Neural progenitor cell (in vitro differentiated cells): ENCODE measurements around the gene INTS6. TPM values are rescaled to one million over a fixed set of nuclear protein-coding genes. Genes with fewer than 3 reads are reported as not detected.

Experiments
- DNase-seq: peaks from one replicate; pipeline ENCODE4 v3.0.0-alpha.2; 2016; ENCODE audit warnings: low spot score
- H2AFZ ChIP-seq: fragments of 200-600 bp; sonication (generic); replicated peaks from 2 replicates; pipeline ENCODE4 v1.6.1; 2016; ENCODE audit warnings: antibody characterized with exemption
- H3F3A ChIP-seq: fragments of 200-600 bp; sonication (generic); 2 replicates; pipeline ENCODE4 v1.6.1; 2016; ENCODE audit warnings: antibody characterized with exemption, low read depth
- H3K27ac ChIP-seq: fragments of 200-600 bp; sonication (generic); 2 replicates; pipeline ENCODE4 v1.5.1; 2016; ENCODE audit warnings: mild to moderate bottlenecking
- H3K27me3 ChIP-seq: fragments of 200-600 bp; sonication (generic); 2 replicates; pipeline ENCODE4 v1.6.1; 2016; ENCODE audit warnings: mild to moderate bottlenecking, moderate library complexity
- H3K36me3 ChIP-seq: fragments of 200-600 bp; sonication (generic); 2 replicates; pipeline ENCODE4 v1.5.1; 2016
- H3K4me1 ChIP-seq: fragments of 200-600 bp; sonication (generic); 2 replicates; pipeline ENCODE4 v1.6.1; 2016; ENCODE audit warnings: mixed run types
- H3K4me2 ChIP-seq: fragments of 200-600 bp; sonication (generic); 2 replicates; pipeline ENCODE4 v1.6.1; 2016
- H3K4me3 ChIP-seq: fragments of 200-600 bp; sonication (generic); 2 replicates; pipeline ENCODE4 v1.5.1; 2016
- H3K79me2 ChIP-seq: fragments of 200-600 bp; sonication (generic); 2 replicates; pipeline ENCODE4 v1.6.1; 2016; ENCODE audit warnings: low read depth
- H3K9ac ChIP-seq: fragments of 200-600 bp; sonication (generic); 2 replicates; pipeline ENCODE4 v1.6.1; 2016
- H3K9me3 ChIP-seq: fragments of 200-600 bp; sonication (generic); 2 replicates; pipeline ENCODE4 v1.5.1; 2016; ENCODE audit warnings: low read depth
- H4K20me1 ChIP-seq: fragments of 200-600 bp; sonication (generic); 2 replicates; pipeline ENCODE4 v1.6.1; 2016; ENCODE audit warnings: low read depth
- H3K27ac Mint-ChIP-seq: 3 replicates; pipeline ENCODE4 v1.8.0; 2021; ENCODE audit warnings: mixed read lengths
- H3K27me3 Mint-ChIP-seq: 2 replicates; pipeline ENCODE4 v1.8.0; 2022; ENCODE audit warnings: low read depth, mild to moderate bottlenecking, inconsistent platforms, moderate library complexity, mixed read lengths; ENCODE audit not compliant: insufficient read depth
- H3K36me3 Mint-ChIP-seq: 3 replicates; pipeline ENCODE4 v1.8.0; 2021; ENCODE audit warnings: mixed read lengths
- H3K4me1 Mint-ChIP-seq: 3 replicates; pipeline ENCODE4 v1.8.0; 2021; ENCODE audit warnings: mixed read lengths
- H3K4me3 Mint-ChIP-seq: 3 replicates; pipeline ENCODE4 v1.8.0; 2021; ENCODE audit warnings: mild to moderate bottlenecking, moderate library complexity, mixed read lengths
- H3K9me3 Mint-ChIP-seq: 3 replicates; pipeline ENCODE4 v1.8.0; 2020; ENCODE audit warnings: mixed read lengths
- EZH2 ChIP-seq: fragments of 200-600 bp; sonication (generic); IDR thresholded peaks from 2 replicates; pipeline ENCODE4 v1.6.1; 2017; ENCODE audit warnings: antibody characterized with exemption, mild to moderate bottlenecking, moderate library complexity
- EZH2phosphoT487 ChIP-seq: fragments of 200-600 bp; sonication (generic); IDR thresholded peaks from 2 replicates; pipeline ENCODE4 v1.6.1; 2017; ENCODE audit warnings: antibody characterized with exemption
- total RNA-seq: library from RNA; depleted of rRNA; stranded (reverse); fragments of >200 nt; gene quantifications from 2 replicates; pipeline ENCODE4 v1.2.3, GENCODE V29; 2015; ENCODE audit warnings: low replicate concordance
- TF ChIP-seq, protein P1 (sequence below): fragments of 200-600 bp; sonication (generic); IDR thresholded peaks from 2 replicates; pipeline ENCODE4 v1.5.1; 2017; ENCODE audit warnings: antibody characterized with exemption, mild to moderate bottlenecking

Gene INTS6
- total RNA-seq, 1 donor from 2014 or later: 84.0 TPM

DNA sequence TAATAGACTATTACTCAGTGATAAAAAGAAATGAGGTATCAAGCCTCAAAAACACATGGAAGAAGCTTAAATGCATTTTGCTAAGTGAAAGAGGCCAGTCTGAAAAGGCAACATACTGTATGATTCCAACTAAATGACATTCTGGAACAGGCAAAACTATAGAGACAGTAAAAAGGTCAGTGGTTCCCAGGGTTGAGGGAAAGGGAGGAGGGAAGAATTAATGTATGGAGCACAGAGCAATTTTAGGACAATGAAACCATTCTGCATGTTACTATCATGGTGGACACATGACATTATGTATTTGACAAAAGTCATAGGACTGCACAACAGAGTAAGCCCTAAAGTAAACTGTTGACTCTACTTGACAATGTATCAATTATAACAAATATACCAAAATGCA is 119.0 kb downstream of the INTS6 start:
- Histone ChIP-seq H3K4me3 (no peak overlapping the region), H2AFZ (no peak overlapping the region), H3K4me1 (peaks cover 10% of the 10 kb centered on the region), H3K27ac (no peak overlapping the region), H3K36me3 (no peaks in the 10 kb centered on the region), H3K79me2 (no peaks in the 10 kb centered on the region), H3K4me2 (no peak overlapping the region), H3F3A (peaks cover 14% of the 10 kb centered on the region), H3K9ac (no peak overlapping the region), H3K27me3 (no peaks in the 10 kb centered on the region), H4K20me1 (no peaks in the 10 kb centered on the region), H3K9me3 (no peaks in the 10 kb centered on the region)
- Mint-ChIP-seq H3K27ac (no peak overlapping the region), H3K4me3 (no peak overlapping the region), H3K9me3 (no peaks in the 10 kb centered on the region), H3K4me1 (peaks cover 7% of the 10 kb centered on the region), H3K27me3 (peaks cover 9% of the 10 kb centered on the region), H3K36me3 (no peaks in the 10 kb centered on the region)
- no peak for DNase-seq
- no peak for TF ChIP-seq EZH2
- TF ChIP-seq EZH2phosphoT487: no peak
- TF ChIP-seq, protein P1, sequence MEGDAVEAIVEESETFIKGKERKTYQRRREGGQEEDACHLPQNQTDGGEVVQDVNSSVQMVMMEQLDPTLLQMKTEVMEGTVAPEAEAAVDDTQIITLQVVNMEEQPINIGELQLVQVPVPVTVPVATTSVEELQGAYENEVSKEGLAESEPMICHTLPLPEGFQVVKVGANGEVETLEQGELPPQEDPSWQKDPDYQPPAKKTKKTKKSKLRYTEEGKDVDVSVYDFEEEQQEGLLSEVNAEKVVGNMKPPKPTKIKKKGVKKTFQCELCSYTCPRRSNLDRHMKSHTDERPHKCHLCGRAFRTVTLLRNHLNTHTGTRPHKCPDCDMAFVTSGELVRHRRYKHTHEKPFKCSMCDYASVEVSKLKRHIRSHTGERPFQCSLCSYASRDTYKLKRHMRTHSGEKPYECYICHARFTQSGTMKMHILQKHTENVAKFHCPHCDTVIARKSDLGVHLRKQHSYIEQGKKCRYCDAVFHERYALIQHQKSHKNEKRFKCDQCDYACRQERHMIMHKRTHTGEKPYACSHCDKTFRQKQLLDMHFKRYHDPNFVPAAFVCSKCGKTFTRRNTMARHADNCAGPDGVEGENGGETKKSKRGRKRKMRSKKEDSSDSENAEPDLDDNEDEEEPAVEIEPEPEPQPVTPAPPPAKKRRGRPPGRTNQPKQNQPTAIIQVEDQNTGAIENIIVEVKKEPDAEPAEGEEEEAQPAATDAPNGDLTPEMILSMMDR: no peak

DNA sequence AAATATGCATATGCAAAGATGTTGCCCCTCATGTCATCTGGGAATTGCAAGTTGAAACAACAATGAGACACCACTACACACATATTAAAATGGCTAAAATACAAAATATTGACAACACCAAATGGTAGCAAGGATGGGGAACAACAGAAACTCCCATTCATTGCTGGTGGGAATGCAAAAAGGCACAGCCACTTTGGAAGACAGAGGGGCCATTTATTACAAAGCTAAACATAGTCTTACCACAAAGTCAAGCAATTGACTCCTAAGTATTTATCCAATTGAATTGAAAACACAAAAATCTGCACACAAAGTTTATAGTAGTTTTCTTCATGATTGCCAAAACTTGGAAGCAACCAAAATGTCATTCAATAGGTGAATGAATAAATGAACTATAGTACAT is 119.4 kb downstream of the INTS6 start:
- peaks cover 13% of the 10 kb centered on the region for H3K4me1 ChIP-seq
- no peaks in the 10 kb centered on the region for H3K36me3 ChIP-seq
- H3K9me3 ChIP-seq: no peaks in the 10 kb centered on the region
- H3K9me3 Mint-ChIP-seq: no peaks in the 10 kb centered on the region
- TF ChIP-seq EZH2 (no peak), EZH2phosphoT487 (no peak)
- TF ChIP-seq, protein P1: no peak
- H3K4me3 Mint-ChIP-seq: no peak overlapping the region
- H3K27me3 ChIP-seq: no peaks in the 10 kb centered on the region
- no peak overlapping the region for H3K4me2 ChIP-seq
- H3K4me3 ChIP-seq: no peak overlapping the region
- H3K27ac Mint-ChIP-seq: no peak overlapping the region
- DNase-seq: no peak
- H3K36me3 Mint-ChIP-seq: no peaks in the 10 kb centered on the region
- H3K79me2 ChIP-seq: no peaks in the 10 kb centered on the region
- peaks cover 9% of the 10 kb centered on the region for H3K27me3 Mint-ChIP-seq
- peaks cover 16% of the 10 kb centered on the region for H3F3A ChIP-seq
- H2AFZ ChIP-seq: no peak overlapping the region
- peaks cover 11% of the 10 kb centered on the region for H3K4me1 Mint-ChIP-seq
- H3K27ac ChIP-seq: no peak overlapping the region
- no peaks in the 10 kb centered on the region for H4K20me1 ChIP-seq
- no peak overlapping the region for H3K9ac ChIP-seq

DNA sequence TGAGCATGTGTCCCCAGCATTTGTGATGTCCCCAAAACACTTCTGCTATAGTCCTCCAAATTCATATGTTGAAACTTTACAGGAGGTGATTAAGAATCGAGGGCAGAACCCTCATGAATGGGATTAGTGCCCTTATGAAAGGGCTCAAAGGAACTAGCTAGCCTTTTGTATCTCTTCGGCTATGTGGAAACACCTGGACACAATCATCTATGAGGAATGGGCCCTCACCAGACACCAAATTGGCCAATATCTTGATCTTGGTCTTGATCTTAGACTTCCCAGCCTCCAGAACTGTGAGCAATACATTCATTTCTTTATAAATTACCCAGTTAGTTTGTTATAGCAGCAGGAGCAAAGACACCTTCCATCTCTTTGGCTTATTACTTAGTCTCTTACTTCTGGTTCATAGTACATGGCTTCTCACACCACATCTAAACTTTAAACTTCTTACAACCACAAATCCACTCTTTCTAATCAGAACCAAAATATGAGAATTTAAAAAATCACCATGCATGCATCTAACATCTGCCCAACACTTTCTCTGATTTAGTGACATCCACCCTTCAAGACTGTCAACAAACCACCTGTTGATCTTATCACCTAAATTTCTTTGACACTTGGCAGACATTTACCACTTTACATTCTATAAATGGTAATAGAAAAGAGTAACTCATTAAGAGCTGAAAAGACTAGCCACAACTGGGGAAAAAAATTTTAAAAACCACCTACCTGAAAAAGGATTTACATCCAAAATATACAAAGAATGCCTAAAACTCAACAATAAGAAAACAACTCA is 120.1 kb downstream of the INTS6 start:
- Histone ChIP-seq H3K27me3 (no peaks in the 10 kb centered on the region), H3K4me3 (no peak overlapping the region), H3K4me2 (no peak overlapping the region), H3K36me3 (no peaks in the 10 kb centered on the region), H3K9me3 (no peaks in the 10 kb centered on the region), H3K79me2 (no peaks in the 10 kb centered on the region), H4K20me1 (no peaks in the 10 kb centered on the region), H3F3A (peaks cover 23% of the 10 kb centered on the region), H2AFZ (no peak overlapping the region), H3K27ac (no peak overlapping the region), H3K4me1 (peaks cover 19% of the 10 kb centered on the region), H3K9ac (no peak overlapping the region)
- Mint-ChIP-seq H3K4me3 (no peak overlapping the region), H3K9me3 (no peaks in the 10 kb centered on the region), H3K27ac (no peak overlapping the region), H3K36me3 (no peaks in the 10 kb centered on the region), H3K27me3 (peaks cover 7% of the 10 kb centered on the region), H3K4me1 (peaks cover 12% of the 10 kb centered on the region)
- no peak for DNase-seq
- TF ChIP-seq EZH2: no peak
- TF ChIP-seq, protein P1: no peak
- TF ChIP-seq EZH2phosphoT487: no peak
